ENCODE results near the gene PTPRM.

DNA sequence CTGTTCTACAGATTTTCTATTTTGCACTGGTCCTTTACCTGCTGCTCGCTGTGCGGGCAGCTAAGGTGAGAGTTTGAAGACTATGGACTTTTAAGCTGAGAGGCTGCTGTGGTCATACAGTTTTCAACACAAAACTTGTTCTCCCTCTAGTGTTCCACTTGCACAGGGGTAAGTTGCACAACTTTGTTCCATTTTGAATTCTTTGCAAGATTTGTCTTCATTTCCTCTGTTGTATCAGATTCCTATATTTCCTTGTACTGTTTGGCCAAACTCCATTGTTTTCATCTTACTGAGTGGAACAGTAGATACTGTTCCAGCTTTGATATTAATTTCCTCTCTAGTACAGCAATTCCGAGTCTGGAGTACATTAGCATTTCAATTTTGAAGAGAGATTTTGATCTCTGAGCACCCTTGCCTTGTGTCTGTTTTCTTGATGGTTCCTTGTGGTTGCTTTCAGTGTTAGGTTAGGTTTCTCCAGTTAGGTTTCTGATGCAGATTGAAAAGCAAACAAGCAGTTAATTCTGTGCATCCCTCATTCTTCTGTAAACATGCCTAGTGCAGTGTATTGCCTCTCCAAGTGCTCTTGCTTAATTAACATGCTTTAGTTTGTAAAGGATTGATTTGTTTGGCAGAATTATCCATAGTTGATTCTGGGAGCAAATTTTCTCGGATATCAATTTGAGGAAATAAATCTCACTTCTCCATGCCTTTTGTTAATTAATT, 188.8 kb downstream of the PTPRM start:
- TF ChIP-seq POLR2A (IDR thresholded peaks at IDR 0.05; ENCODE audit: low read depth, low read length) (no peak), POLR2AphosphoS5 (IDR thresholded peaks at IDR 0.05; ENCODE audit: low read depth, low read length) (no peak), TAF1 (IDR thresholded peaks at IDR 0.05; ENCODE audit: low read depth, low read length) (no peak), SPI1 (IDR thresholded peaks at IDR 0.05; ENCODE audit: low read depth, low read length) (no peak), PAX5 (IDR thresholded peaks at IDR 0.05; ENCODE audit: insufficient read depth, low read length, severe bottlenecking) (no peak)

Measured in GM12891 (cell line).